ENCODE data around the gene CAMSAP1.

The CAMSAP1 gene

GRCh38 chr9:135910216-135910615 is 2.9 kb upstream of the CAMSAP1 start:
- H3K4me3 ChIP-seq (ENCODE audit: low read depth, low read length), result no peak overlapping the region
- no peak for TF ChIP-seq CTCF (IDR thresholded peaks at IDR 0.05; ENCODE audit: borderline replicate concordance, insufficient read depth, low read depth, low read length)

GRCh38 chr9:135909371-135909770 is 2.0 kb upstream of the CAMSAP1 start:
- H3K4me3 ChIP-seq (ENCODE audit: low read depth, low read length), result no peak overlapping the region

GRCh38 chr9:135908754-135909204 is 1.4 kb upstream of the CAMSAP1 start:
- no peak overlapping the region for H3K4me3 ChIP-seq (ENCODE audit: low read depth, low read length)
- TF ChIP-seq CTCF (IDR thresholded peaks at IDR 0.05; ENCODE audit: borderline replicate concordance, insufficient read depth, low read depth, low read length), result no peak

More at GRCh38 chr9:135909371-135909770, 2.0 kb upstream of the CAMSAP1 start:
- TF ChIP-seq CTCF (IDR thresholded peaks at IDR 0.05; ENCODE audit: borderline replicate concordance, insufficient read depth, low read depth, low read length), result no peak

- TF ChIP-seq CTCF (IDR thresholded peaks at IDR 0.05; ENCODE audit: borderline replicate concordance, insufficient read depth, low read depth, low read length), result no peak
- H3K4me3 ChIP-seq (ENCODE audit: low read depth, low read length), result peak overlapping the region; percentile 82
Measured at GRCh38 chr9:135908093-135908753, 877 bp upstream of the CAMSAP1 start.

- peak overlapping the region; percentile 63 for H3K4me3 ChIP-seq (ENCODE audit: low read depth, low read length)
Measured at GRCh38 chr9:135907006-135907430, 328 bp downstream of the CAMSAP1 start.

GRCh38 chr9:135906291-135907005 is 898 bp downstream of the CAMSAP1 start:
- peak overlapping the region; percentile 63 for H3K4me3 ChIP-seq (ENCODE audit: low read depth, low read length)
- TF ChIP-seq CTCF (IDR thresholded peaks at IDR 0.05; ENCODE audit: borderline replicate concordance, insufficient read depth, low read depth, low read length), result no peak

More at GRCh38 chr9:135907006-135907430, 328 bp downstream of the CAMSAP1 start:
- no peak for TF ChIP-seq CTCF (IDR thresholded peaks at IDR 0.05; ENCODE audit: borderline replicate concordance, insufficient read depth, low read depth, low read length)
